Stimulated activated CD4-positive, alpha-beta T cell treated with anti-CD3 and anti-CD28 coated beads, Interleukin-1b, Interleukin-23, amount 100 ng/mL, for 1 hour (primary cell): ENCODE measurements around the gene CA5A.
"Not testable (repeated sequence)": the region's sequence is repeated elsewhere in the genome, so short reads cannot be mapped to it uniquely, and the experiment has no call there.

ENCODE experiments used
- DNase-seq, 2 donors: peaks; one replicate each; pipeline ENCODE4 v3.0.0-alpha.2; 2020; ENCODE audit warnings: low read depth in 2 of 2

The CA5A gene

DNA sequence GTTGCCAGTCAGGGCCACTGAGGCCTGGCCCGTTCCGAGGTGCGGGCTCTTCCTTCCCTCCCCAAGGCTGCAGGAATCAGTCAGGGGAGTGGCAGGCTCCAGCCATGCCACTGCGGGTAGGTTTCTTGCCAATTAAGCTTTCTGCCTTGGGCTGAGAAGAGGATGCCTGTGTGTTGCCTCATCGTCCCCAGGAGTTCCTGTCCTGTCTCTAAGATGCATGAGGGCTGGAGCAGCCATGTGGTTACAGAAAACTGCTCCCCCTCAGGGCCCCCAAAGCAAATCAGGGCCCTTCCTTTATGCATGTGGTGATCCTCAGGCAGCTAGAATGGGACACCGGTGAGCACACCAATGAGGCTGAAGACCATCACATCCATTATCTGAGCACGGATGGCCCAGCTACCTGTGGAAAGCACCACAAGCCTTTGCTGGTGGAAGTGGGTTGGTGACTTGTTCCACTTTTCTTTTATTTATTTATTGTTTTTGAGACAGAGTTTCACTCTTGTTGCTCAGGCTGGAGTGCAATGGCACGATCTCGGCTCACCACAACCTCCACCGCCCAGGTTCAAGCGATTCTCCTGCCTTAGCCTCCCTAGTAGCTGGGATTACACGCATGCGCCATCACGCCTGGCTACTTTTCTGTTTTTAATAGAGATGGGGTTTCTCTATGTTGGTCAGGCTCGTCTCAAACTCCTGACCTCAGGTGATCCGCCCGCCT lies 40.0 kb downstream of the CA5A start:
- not testable (repeated sequence) for DNase-seq

DNA sequence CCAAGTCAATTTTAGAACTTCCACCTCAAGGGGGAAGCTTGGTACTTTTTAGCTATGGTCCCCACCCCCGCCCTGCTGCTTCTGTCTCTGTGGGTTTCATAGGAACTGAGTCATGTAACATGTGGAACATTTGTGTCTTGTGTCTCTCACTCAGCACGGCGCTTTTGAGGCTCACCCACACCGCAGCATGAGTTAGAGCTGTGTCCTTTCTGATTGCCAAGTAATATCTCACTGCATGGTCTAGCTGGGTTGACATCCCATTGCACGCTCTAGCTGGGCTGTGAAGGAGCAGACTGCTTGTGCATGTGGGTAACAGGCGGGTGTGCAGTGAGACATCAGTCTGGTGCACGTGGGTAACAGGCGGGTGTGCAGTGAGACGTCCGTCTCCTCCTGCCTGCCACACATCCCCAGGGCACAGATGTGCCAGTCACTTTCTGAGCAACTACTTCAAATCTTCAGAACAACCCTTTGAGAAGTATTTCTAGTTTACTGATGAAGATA lies 40.6 kb downstream of the CA5A start:
- DNase-seq: peak; percentile 42 to 57

DNA sequence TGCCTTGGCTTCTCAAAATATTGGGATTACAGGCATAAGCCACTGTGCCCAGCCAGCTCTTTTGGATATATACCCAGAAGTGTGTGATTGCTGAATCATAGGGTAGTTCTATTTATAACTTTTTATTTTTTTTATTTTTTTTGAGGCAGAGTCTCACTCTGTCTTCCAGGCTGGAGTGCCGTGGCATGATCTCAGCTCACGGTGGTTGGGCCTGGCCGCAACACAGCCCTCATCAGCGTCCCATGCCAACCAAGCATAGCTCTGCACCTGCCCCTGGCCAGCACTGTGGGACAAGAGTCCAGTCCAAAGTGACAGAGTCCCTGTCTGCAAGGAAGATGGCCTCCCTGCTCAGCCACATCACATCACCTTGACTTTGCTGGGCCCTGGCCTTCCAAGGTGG lies 42.3 kb downstream of the CA5A start:
- not testable (repeated sequence) for DNase-seq

DNA sequence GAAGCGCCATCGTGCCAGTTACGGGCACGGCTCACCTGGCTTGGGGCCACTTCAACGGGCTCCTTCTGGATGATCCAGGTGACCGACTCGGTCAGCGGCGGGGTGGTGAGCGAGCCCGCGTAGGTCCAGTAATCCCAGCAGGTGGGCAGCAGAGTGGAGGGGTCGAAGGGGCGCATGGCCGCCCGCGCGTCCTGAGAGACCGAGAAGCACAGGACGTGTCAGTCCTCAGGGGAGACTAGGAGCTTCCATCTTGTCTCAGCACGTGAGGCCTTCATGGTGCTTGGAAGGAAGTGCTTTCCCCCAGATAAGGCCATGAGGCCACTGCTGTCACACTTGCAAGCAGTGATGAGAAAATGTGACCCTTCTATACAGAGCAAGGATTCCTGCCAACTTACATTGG lies 44.6 kb downstream of the CA5A start:
- no peak for DNase-seq

DNA sequence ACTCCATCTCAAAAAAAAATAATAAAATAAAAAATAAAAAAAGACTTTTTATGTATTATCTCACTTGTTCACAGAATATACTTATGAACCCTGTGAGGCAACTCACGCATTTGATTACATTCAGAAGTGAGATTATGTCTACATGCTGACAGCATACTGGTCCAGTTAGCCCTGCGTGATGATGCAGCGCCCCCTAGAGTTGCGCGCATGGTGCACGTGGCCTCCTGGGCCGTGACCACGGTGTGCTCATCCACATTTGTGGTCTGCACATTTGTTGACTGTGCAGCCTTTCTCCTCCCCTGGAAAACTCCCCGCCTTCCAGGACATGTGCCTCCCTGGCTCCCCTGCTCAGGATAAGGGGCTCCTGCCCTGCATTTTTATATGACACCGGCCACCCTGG lies 46.6 kb downstream of the CA5A start:
- not testable (repeated sequence) for DNase-seq

DNA sequence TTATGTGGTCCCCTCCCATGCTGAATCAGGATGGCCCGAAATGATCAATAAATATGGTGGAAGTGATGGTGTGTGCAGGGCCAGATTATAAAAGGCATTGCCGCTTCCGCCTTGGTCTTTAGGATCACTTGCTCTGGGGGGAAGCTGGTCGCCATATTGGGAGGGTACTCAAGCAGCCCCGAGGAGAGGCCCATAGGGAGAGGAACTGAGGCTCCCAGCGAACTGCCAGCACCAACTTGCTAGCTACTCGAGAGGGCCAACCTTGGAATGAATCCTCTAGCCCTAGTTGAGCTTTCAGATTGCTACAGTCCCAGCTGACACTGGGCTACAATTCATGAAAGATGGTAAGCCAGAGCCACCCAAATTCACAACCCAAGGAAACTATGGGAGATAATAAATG lies 48.0 kb downstream of the CA5A start:
- DNase-seq: not testable (repeated sequence)

DNA sequence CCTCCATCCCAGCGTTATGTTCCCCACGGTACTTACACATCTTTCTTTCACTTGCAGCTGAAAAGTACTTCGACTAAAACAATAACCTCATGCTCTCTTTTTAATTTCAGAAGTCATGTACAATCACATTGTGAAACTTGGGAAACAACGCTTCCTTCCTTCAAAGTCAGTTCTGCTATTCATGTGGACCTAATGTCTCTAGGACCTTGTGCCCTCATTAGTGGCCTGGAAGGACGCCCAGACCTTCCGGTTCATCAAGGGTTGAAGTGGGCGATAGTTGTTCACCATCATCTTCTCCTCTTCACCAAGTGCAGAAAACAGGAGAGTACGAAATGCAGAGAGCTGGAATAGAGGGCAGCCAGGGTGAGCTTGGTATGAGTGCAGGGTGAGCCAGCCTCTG lies 48.4 kb downstream of the CA5A start:
- DNase-seq: not testable (repeated sequence)

DNA sequence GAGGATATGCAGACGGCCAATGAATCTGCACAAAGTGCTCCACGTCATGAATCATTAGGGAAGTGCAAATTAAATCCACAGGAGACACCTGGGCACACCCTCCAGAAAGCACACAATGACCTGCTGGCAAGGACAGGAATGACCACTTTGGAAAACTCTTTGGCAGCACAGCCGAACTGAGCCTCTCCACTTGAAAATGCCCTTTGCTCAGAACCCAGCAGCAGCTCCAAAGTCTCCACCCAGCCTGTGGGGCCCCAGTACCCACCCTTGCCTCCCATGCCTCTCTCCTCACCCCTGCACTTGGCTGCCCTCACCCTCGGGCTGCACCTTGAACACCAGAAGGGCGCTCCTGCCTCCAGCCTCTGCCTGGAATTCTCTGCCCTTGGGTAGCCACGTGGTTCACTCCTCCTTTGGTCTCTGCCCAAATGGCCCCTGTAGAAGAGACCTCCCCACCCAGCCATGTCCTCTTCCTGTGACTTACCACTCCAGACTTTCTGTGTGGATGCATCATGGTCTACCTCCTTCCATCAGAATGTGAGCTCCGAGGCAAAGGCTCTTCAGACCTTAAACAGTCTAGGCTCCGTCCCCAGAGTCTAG lies 50.9 kb downstream of the CA5A start:
- DNase-seq: not testable (repeated sequence)

DNA sequence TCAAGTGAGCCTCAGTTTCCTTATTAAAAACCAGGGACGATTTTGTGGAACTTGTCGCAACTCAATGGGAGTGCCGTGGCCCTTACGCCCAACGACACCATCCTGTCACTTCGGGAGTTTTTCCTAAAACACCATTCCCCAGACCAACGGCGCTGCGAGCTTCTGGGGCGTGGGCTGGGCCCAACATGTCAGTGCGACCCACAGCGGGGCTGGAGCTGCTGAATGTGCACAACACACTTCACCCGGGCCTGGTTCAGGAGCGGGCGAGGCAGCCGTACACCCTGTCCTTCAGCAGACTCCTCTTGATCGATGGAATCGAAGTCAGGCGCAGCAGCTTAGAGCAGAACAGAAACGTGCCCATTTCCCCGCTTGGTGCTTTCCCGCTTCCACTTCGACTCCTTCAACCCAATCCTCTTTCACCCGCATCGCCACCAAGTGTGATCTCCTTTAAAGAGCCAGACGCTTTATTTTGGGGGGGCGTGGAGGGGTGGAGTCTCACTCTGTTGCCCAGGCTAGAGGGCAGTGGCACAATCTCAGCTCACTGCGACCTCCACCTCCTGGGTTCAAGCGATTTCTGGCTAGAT lies 53.8 kb downstream of the CA5A start:
- DNase-seq: no peak

DNA sequence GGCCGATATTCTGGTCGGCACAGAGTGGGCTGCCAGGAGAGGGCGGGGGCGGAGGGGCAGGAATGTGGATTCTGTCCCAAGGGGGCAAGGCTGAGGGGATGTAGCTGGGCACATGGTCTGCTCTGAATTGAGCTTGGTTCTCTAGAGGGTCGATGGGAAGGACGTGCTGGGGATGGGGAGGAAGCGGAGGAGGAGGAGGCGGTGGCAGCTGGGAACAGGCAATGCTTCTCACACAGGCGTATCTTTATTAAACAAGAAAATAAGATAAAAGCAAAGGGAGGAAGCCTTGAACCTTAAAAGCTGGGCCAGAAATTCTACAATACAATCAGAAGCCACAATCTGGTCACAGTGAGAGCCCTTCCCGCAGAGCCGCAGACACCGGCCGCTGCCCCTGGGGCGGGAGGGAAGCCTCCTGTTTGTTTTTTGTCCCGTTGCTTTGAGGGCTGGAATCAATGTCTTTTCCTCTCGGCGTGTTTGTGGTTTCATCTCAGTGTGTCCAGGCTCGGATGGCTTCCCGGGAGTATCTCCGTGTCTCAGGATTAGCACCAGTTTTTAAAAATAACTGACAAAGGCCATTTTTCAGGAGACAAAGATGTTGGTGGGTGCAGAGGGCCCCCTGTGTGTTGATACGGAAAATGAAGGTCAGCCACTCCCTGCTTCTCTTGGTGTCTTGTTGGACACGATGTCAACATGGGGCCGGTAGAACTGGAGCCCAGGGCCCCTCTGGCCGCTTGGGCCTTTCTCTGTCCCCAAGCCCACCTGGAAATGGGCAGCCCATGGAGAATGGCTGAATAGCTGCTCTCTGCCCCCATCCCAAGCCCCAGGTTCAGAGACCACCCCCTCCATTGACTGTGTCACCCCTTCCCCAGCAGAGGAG lies 54.8 kb downstream of the CA5A start:
- DNase-seq: no peak

DNA sequence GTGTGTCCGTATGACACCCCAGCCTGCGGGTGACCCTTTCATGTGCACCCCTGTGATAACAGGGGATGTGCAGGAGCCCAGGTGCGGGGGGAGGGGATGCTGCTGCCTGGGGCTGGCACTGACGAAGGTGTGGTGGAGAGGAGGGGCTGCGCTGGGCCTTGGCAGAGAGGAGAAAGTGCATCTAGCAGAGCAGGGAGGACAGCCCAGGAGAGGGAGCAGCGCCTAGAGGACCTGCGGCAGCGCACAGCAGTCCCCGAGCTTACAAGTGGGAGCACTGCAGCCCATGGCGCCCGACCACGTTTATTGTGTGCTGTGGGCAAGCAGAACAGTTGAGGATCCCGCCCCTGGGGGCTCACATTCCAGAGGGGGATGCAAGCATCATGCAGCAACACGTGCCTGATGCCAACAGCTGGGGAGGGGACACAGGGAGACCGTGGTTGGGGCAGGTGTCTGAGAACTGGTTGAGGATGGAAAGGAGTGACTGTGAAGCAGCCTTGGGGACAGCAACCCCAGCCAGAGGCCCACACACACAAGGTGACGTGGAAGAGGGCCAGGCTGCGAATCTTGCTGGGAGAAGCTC lies 56.1 kb downstream of the CA5A start:
- no peak for DNase-seq

DNA sequence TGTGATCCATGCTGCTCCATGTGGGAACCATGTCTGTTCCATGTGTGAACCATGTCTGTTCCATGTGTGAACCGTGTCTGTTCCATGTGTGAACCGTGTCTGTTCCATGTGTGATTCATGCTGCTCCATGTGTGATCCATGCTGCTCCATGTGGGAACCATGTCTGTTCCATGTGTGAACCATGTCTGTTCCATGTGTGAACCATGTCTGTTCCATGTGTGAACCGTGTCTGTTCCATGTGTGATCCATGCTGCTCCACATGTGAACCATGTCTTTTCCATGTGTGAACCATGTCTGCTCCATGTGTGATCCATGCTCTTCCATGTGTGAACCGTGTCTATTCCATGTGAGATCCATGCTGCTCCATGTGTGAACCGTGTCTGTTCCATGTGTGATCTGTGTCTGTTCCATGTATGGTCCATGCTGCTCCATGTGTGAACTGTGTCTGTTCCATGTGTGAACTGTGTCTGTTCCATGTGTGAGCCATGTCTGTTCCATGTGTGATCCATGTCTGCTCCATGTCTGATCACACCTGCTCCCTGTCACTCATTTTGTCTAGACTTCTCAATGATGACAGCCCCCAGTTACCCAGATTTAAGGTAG lies 56.8 kb downstream of the CA5A start:
- not testable (repeated sequence) for DNase-seq

DNA sequence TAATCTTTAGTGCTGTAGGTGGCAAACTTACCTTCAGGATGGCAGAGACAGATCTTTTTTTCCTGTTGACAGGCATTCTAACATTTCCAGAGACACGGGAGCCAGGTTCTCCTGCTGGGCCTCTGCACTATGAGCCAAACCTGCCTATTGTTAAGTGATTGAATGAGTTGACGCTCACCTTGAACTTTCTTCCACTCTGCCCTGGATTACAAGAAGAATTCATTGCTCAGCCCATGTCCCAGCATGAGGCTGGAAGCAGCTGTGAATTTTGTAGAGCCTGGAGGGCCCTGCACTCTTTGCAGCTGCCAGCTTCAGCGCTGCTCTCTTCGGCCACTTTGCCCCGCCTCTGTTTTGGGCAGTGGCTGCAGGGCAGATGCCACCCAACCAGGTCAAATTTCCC lies 57.6 kb downstream of the CA5A start:
- DNase-seq: no peak

DNA sequence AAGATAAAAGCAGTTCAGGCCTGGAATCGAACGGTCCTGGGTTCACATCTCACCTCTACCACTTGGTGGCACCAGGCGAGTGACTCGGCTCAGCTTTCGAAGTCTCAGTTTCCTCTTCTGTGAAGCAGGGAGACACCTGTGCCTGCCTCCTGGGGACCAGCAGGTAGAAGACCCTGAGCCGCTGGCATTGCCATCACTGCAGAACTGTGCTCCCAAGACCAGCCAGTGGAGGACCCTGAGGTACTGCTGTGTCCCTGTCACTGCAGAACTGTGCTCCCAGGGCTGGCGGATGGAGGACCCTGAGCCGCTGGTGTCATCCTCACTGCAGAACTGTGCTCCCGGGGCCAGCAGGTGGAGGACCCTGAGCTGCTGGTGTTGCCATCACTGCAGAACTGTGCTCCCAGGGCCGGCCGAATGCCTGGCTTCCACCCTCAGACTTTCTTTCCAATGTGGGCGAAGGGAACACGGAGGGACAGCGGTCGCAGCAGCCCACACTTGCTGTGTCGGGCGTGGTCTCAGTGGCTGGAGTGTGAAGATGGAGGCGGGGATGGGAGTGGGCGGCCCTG lies 58.3 kb downstream of the CA5A start:
- no peak for DNase-seq

DNA sequence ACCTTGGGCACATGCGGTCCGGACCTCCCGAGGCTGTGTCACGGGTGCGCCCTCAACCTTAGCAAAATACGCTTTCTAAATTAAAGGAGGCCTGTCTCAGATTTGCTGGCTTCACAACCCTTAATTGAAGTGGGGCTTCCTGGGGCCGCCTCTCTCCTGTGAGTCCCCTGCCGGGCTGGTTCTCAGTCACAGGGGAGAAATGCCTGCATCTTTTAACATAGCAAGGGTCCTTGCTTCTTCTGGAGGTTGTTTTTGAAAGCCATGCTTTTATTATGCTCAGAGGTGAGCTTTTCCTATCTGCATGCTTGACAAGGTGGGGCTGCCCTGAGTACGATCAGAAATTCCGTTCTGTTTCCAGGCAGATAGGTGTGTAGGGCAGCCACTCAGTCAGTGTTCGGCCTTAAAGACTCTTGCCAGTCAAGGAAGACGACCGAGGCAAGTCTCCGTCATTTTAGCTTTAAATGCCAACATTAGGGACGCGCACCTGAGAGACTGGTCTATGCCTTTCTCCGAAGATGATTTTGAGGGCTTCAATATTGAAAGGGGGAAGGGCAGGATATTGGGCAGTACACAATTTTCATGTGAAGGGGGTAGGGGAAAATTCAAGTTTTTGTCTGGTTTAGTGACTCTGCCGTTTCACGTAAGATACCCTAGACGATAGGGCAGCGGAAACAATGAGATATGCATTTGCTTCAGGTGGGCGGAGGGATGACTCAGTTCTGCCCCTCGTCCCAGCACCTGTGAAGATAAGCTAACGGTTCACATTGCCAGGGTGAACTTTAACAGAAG lies 61.5 kb downstream of the CA5A start:
- peak in 1 of 2 donors; percentile 68 for DNase-seq

DNA sequence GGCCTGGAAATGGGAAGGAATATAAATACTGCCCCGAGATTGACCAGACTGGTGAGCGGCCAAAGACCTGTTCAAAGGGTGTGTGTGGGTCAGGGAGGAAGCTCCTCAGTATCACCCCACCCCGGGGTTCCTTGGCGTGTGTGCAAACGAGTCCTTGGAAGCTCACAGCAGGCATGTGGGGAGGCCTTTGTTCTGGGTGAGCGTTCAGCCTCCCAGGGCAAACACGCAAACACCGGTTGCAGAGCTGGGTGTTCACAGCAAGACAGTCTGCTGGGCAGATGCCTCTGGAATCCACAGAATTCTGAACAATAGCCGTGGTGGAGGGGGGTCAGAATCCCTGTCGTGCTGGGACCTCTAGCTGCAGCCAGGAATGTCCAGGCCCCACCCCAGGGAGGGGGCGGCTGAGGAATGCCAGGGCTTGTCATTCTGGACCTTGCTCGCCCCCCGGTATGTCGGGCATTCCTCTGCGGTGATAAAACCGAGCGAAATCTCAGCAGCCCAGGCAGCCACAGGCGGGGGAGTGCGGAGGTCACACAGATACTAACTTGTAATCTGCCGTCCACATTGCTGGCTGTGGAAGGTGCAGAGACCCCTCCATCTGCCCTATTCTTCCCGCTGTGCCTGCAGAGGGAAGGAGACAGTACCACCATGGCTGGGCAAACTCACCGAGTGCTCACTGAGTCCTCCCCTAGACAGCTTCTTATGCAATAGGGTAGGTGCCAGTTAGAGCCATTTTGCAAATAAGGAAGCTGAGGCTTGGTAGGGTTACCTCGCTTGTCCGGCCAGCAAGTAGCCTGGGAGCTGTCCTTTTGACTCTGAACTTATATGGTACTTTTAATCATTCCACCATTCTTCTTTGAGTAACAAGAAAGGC lies 65.7 kb downstream of the CA5A start:
- DNase-seq: not testable (repeated sequence)

DNA sequence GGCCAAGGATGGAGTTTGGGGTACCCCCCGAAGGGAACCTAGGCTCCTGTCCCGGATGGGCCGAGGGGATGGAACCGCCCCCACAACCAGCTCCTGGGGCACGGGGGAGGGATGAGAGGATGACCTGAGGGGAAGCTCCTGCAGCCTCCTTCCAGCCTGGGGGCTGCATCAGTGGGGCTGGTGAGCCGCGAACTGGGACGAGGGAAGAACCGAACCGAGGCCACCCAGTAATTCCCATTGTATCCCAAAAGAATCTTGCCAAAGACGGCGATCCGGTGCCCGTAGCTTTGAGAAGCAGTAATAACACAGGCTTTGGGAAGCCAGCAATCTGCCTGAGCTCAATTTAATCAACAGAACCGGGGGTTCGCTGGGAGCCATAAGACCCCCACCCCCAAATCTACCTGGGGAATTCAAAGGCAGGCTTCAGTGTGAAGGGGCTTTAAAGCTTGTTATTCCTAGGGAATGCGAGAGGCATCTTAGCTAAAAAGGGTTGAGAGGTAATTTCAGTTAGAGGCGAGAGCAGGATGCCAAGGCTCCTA lies 66.4 kb downstream of the CA5A start:
- DNase-seq: not testable (repeated sequence)

DNA sequence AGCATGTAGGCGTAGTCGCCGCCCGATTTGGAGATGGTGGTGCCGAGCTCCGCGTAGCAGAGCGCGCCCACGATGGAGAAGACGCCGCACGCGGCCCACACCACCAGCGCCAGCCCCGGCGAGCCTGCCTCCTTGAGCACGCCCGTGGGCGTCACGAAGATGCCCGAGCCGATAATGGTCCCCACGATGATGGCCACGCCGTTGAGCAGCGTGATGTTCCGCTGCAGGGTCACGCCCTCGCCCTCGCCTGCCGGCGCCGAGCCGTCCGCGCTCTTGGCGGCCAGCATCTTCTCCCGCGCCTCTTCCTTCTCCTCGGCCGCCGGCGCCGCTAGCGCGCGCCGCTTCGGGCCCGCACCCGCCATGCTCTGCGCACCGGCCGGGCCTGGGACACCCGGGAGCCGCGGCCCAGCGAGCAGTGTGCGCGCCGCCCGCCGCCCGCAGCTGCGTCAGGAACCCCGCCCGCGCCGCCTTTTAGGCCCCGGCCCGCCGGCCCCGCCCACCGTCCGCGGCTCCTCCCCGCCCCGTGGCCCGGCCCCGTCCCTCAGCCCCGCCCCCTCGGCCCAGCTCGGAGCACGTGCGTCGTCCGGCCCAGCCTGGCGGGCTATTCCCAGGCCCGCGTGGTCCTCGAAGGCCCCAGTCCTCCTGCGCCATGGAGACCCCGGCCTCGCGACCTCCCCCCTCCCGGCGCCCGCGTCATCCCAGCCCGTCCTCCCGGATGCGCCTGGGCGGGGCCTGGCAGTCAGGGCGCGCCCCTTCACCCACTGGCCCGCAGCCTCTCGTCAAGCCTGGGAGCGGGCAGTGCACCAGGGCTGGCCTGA lies 67.1 kb downstream of the CA5A start, which contains the start of gene SLC7A5:
SLC7A5 (minus strand) TSS at position 447 of the 818 bp plus-strand sequence; CDS start at position 362, 85 bp downstream.
- peak; percentile 79 to 92 for DNase-seq
